Transverse colon (tissue), 4 donors: ENCODE data around the gene ADAM12.

Experiments
- CTCF ChIP-seq, 5 experiments: fragments of 200-600 bp in 3 of 5; fragments of 450-650 bp in 2 of 5; sonication (generic) in 3 of 5; IDR thresholded peaks; 1 replicate in 2 of 5; 2 replicates in 3 of 5; pipeline ENCODE4 v1.5.1; 2016 to 2017; ENCODE audit warnings: antibody characterized with exemption in 5 of 5, inconsistent platforms in 3 of 5, mild to moderate bottlenecking in 2 of 5, moderate library complexity in 1 of 5
- POLR2A ChIP-seq: fragments of 450-650 bp; IDR thresholded peaks from one replicate; pipeline ENCODE4 v1.6.1; 2016; ENCODE audit warnings: antibody characterized with exemption, mild to moderate bottlenecking, moderate library complexity
- POLR2AphosphoS5 ChIP-seq, 3 donors: sonication (generic); formaldehyde crosslinking; IDR thresholded peaks; one replicate each; pipeline ENCODE4 v1.6.1; 2016; ENCODE audit warnings: antibody characterized with exemption in 3 of 3

GRCh38 chr10:126011995-126012394 is 376.3 kb downstream of the ADAM12 start:
- TF ChIP-seq CTCF (IDR thresholded peaks at IDR 0.05) (no peak), POLR2A (no peak), POLR2AphosphoS5 (IDR thresholded peaks at IDR 0.05) (no peak)
